KMS-11 (cell line): ENCODE data around the gene NELFA.
A peak's percentile ranks its signal among the peaks of the same experiment; 100 is the strongest.
"Not testable (repeated sequence)": the region's sequence is repeated elsewhere in the genome, so short reads cannot be mapped to it uniquely, and the experiment has no call there.

Source experiments
- H2AFZ ChIP-seq: fragments of 200-600 bp; sonication (generic); 2 replicates; pipeline ENCODE4 v1.6.1; 2016; ENCODE audit warnings: antibody characterized with exemption, mixed run types, low read depth
- H3K27ac ChIP-seq: fragments of 200-600 bp; sonication (generic); 2 replicates; pipeline ENCODE4 v1.6.1; 2016; ENCODE audit warnings: mild to moderate bottlenecking, mixed run types
- H3K27me3 ChIP-seq: fragments of 200-600 bp; sonication (generic); 2 replicates; pipeline ENCODE4 v1.6.1; 2017; ENCODE audit warnings: mild to moderate bottlenecking, low read depth, mixed run types, moderate library complexity; ENCODE audit not compliant: insufficient read depth
- H3K36me3 ChIP-seq: fragments of 200-600 bp; sonication (generic); 2 replicates; pipeline ENCODE4 v1.6.1; 2017; ENCODE audit warnings: mild to moderate bottlenecking, mixed run types; ENCODE audit not compliant: insufficient read depth
- H3K4me1 ChIP-seq: fragments of 200-600 bp; sonication (generic); 2 replicates; pipeline ENCODE4 v1.6.1; 2016; ENCODE audit warnings: mild to moderate bottlenecking, low read depth, mixed run types; ENCODE audit not compliant: poor library complexity, severe bottlenecking
- H3K4me2 ChIP-seq: fragments of 200-600 bp; sonication (generic); 2 replicates; pipeline ENCODE4 v1.7.0; 2016; ENCODE audit warnings: mild to moderate bottlenecking, mixed run types
- H3K4me3 ChIP-seq: fragments of 200-600 bp; sonication (generic); IDR thresholded peaks from 2 replicates; pipeline ENCODE4 v1.6.1; 2017; ENCODE audit warnings: low read depth, low read length, mixed read lengths; ENCODE audit not compliant: insufficient read depth
- H3K79me2 ChIP-seq: fragments of 200-600 bp; sonication (generic); 2 replicates; pipeline ENCODE4 v1.6.1; 2016; ENCODE audit warnings: low read depth, mixed run types; ENCODE audit not compliant: insufficient read depth
- H3K9ac ChIP-seq: fragments of 200-600 bp; sonication (generic); 2 replicates; pipeline ENCODE4 v1.6.1; 2016; ENCODE audit warnings: mild to moderate bottlenecking, mixed run types
- H4K20me1 ChIP-seq: fragments of 200-600 bp; sonication (generic); 2 replicates; pipeline ENCODE4 v1.6.1; 2016; ENCODE audit warnings: mild to moderate bottlenecking, mixed run types; ENCODE audit not compliant: insufficient read depth
- CTCF ChIP-seq: fragments of 200-600 bp; sonication (generic); conservative IDR thresholded peaks from 2 replicates; pipeline ENCODE4 v1.6.1; 2017; ENCODE audit warnings: low read depth, mild to moderate bottlenecking, antibody characterized with exemption, low read length, moderate library complexity, mixed read lengths

The NELFA gene

DNA sequence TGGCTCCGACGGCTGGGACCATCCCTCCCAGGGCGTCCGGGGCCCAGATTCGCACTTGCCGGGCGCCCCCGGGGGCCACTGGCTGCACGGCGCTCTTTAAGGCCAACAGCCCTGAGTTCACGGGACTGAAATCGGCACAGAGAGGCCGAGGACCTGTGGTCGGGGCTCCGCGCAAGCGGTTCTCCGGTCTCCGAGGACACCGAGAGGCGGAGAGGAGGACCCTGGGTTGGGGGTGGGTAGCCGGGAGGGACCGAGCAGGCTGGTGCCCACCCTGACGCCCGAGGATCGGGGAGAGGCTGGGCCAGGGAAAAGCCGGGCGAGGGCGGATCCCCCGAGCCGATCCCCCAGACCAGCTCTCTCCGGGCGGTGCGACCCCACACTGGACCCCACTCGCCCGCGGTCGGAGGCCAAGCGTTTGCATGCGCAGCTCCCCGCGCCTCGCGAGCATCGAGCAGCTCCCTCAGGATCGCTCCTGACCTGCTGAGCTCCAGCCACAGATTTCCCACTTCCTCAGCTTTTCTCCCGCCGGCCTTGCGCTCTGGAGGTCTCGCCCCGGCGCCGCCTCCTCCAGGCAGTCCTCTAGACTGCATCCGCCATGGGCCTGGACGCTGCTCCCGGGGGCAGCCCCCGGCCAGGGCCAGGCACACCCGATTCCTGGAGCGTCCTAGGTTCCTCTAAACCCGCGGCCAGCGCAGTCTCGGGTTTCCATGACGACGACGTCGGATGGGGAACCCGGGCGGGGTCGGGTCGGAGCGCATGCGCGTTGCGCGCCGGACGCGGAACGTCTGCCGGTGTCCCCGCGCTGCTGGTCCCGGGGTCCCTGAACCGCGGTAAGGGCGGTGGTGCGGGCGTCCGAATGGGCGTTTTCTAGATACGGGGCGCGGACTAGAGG is 32.7 kb upstream of the NELFA start:
- H2AFZ ChIP-seq, result peak overlapping the region; percentile 83
- H3K4me3 ChIP-seq, result peak overlapping the region; percentile 36
- H3K36me3 ChIP-seq, result no peaks in the 10 kb centered on the region
- H3K4me1 ChIP-seq, result no peaks in the 10 kb centered on the region
- no peaks in the 10 kb centered on the region for H4K20me1 ChIP-seq
- no peak for TF ChIP-seq CTCF
- no peaks in the 10 kb centered on the region for H3K79me2 ChIP-seq
- peak overlapping the region; percentile 45; the same call in 1 of the 2 replicates for H3K4me2 ChIP-seq
- H3K27me3 ChIP-seq, result no peaks in the 10 kb centered on the region
- no peak overlapping the region for H3K9ac ChIP-seq
- no peak overlapping the region for H3K27ac ChIP-seq

- H3K9ac ChIP-seq, result no peak overlapping the region
- no peak overlapping the region; the same call in 1 of the 2 replicates for H3K4me2 ChIP-seq
- H3K79me2 ChIP-seq, result no peaks in the 10 kb centered on the region
- H3K27me3 ChIP-seq, result no peaks in the 10 kb centered on the region
- H3K36me3 ChIP-seq, result no peaks in the 10 kb centered on the region
- no peaks in the 10 kb centered on the region for H4K20me1 ChIP-seq
- peak overlapping the region; percentile 36 for H3K4me3 ChIP-seq
- no peak for TF ChIP-seq CTCF
- H3K27ac ChIP-seq, result no peak overlapping the region
- H2AFZ ChIP-seq, result no peak overlapping the region
- H3K4me1 ChIP-seq, result no peaks in the 10 kb centered on the region
Observed at GRCh38 chr4:2040391-2041238, 31.8 kb upstream of the NELFA start.

DNA sequence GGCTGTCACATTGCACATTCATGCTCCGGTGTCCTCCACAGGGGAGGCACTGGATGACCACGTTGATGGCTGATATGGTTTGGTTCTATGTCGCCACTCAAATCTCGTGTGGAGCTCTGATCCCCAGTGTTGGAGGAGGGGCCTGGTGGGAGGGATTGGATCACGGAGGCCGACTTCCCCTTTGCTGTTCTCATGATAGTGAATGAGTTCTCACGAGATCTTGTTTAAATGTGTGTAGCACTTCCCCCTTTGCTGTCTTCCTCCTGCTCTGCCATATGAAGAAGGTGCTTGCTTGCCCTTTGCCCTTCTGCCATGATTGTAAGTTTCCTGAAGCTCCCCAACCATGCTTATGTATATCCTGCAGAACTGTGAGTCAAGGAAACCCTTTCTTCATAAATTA is 28.1 kb upstream of the NELFA start:
- Histone ChIP-seq H2AFZ (no peak overlapping the region), H3K4me3 (no peak overlapping the region), H3K27ac (no peak overlapping the region), H3K36me3 (no peaks in the 10 kb centered on the region), H3K4me2 (no peak overlapping the region), H4K20me1 (no peaks in the 10 kb centered on the region), H3K27me3 (no peaks in the 10 kb centered on the region), H3K9ac (no peak overlapping the region), H3K4me1 (no peaks in the 10 kb centered on the region), H3K79me2 (no peaks in the 10 kb centered on the region)
- no peak for TF ChIP-seq CTCF

DNA sequence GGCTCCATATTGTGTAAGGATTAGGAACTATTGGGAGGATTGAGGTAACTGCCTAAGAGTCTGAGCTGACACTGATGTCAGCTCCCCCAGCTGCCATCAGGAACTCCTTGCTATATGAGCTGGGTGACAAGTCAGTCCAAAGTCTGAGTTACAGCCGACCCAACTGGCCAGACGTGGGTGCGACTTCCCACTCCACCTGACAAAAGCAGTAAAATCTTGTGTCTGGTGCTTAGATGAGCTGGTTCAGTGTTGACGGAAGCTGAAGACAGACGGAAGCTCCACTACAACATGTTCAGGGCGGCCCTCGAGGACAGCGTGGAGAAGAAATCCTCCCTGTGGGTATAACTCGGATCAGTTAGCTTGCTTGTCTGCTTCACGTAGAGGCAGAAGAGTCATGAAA is 27.6 kb upstream of the NELFA start:
- no peak overlapping the region for H2AFZ ChIP-seq
- no peak overlapping the region for H3K27ac ChIP-seq
- no peaks in the 10 kb centered on the region for H4K20me1 ChIP-seq
- H3K79me2 ChIP-seq, result no peaks in the 10 kb centered on the region
- no peak overlapping the region for H3K9ac ChIP-seq
- H3K4me1 ChIP-seq, result no peaks in the 10 kb centered on the region
- no peaks in the 10 kb centered on the region for H3K27me3 ChIP-seq
- TF ChIP-seq CTCF, result no peak
- H3K4me2 ChIP-seq, result no peak overlapping the region
- no peak overlapping the region for H3K4me3 ChIP-seq
- H3K36me3 ChIP-seq, result no peaks in the 10 kb centered on the region

DNA sequence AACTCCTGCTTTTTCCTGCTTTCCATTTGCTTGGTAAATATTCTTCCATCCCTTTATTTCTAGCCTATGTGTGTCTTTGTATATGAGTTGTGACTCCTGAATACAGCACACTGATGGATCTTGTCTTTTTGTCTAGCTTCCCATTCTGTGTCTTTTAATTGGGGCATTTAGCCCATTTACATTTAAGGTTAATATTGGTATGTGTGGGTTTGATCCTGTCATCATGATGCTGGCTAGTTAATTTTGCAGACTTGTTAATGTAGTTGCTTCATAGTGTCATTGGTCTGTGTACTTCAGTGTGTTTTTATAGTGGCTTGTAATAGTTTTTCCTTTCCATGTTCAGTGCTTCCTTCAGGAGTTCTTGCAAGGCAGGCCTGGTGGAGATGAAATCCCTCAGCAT is 22.4 kb upstream of the NELFA start:
- not testable (repeated sequence) for H3K9ac ChIP-seq, H3K27me3 ChIP-seq, H2AFZ ChIP-seq, H3K4me1 ChIP-seq, H3K4me3 ChIP-seq, H3K4me2 ChIP-seq, H4K20me1 ChIP-seq, H3K36me3 ChIP-seq, H3K79me2 ChIP-seq, H3K27ac ChIP-seq

DNA sequence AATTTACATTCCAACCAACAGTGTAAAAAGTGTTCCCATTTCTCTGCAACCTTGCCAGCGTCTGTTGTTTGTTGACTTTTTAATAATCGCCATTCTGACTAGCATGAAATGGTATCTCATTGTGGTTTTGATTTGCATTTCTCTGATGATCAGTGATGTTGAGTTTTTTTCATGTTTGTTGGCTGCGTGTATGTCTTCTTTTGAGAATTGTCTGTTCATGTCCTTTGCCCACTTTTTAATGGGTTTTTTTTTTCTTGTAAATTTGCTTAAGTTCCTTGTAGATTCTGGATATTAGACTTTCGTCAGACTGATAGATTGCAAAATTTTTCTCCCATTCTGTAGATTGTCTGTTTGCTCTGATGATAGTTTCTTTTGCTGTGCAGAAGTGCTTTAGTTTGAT is 18.3 kb upstream of the NELFA start:
- H3K4me2 ChIP-seq, H3K27me3 ChIP-seq, H3K27ac ChIP-seq, H3K79me2 ChIP-seq, H4K20me1 ChIP-seq, H3K9ac ChIP-seq, H3K36me3 ChIP-seq, H2AFZ ChIP-seq, H3K4me1 ChIP-seq, H3K4me3 ChIP-seq: not testable (repeated sequence)
